Vagina (tissue), 2 donors: ENCODE results near the gene ZNF280D. TPM values are rescaled to one million over a fixed set of nuclear protein-coding genes. Genes with fewer than 3 reads are reported as not detected.

Experiments used
- DNase-seq, 2 donors: peaks; one replicate each; pipeline ENCODE4 v3.0.0-alpha.2; 2017; ENCODE audit errors: extremely low spot score in 2 of 2
- H3K27ac ChIP-seq: fragments of 200-600 bp; sonication (generic); one replicate; pipeline ENCODE4 v1.5.1; 2019
- H3K27me3 ChIP-seq: fragments of 200-600 bp; sonication (generic); one replicate; pipeline ENCODE4 v1.5.1; 2019
- H3K36me3 ChIP-seq, 2 donors: fragments of 200-600 bp; sonication (generic); one replicate each; pipeline ENCODE4 v1.5.1; 2017 to 2019
- H3K4me1 ChIP-seq: fragments of 200-600 bp; sonication (generic); one replicate; pipeline ENCODE4 v1.5.1; 2019
- H3K4me3 ChIP-seq, 2 donors: fragments of 200-600 bp; sonication (generic); 1 replicate in 1 of 2; 2 replicates in 1 of 2; pipeline ENCODE4 v1.5.1; 2016 to 2019
- H3K9me3 ChIP-seq: fragments of 200-600 bp; sonication (generic); one replicate; pipeline ENCODE4 v1.5.1; 2019
- POLR2A ChIP-seq, 2 donors: fragments of 450-650 bp; IDR thresholded peaks; one replicate each; pipeline ENCODE4 v1.6.1; 2017; ENCODE audit warnings: antibody characterized with exemption in 2 of 2, mild to moderate bottlenecking in 2 of 2, moderate library complexity in 2 of 2
- POLR2AphosphoS5 ChIP-seq, 2 donors: sonication (generic); formaldehyde crosslinking; IDR thresholded peaks; one replicate each; pipeline ENCODE4 v1.9.0; 2017; ENCODE audit warnings: antibody characterized with exemption in 2 of 2, mild to moderate bottlenecking in 2 of 2, low read depth in 1 of 2; ENCODE audit not compliant: insufficient read depth in 1 of 2
- intact Hi-C: fragments of 100-400 bp; cut with DNase I; formaldehyde crosslinking; loops from one replicate; pipeline ENCODE4 v1.15.1; 2023
- total RNA-seq: library from RNA; depleted of rRNA; stranded (reverse); fragments of >200 nt; gene quantifications from one replicate; pipeline ENCODE4 v1.2.3, GENCODE V29; 2016
- TF ChIP-seq, protein P1 (sequence below), 3 experiments: fragments of 450-650 bp in 2 of 3; fragments of 200-600 bp in 1 of 3; sonication (generic) in 1 of 3; IDR thresholded peaks; one replicate each; pipeline ENCODE4 v1.5.1; 2017 to 2019; ENCODE audit warnings: antibody characterized with exemption in 3 of 3, mild to moderate bottlenecking in 2 of 3, moderate library complexity in 2 of 3

The ZNF280D gene
- total RNA-seq, 1 donor from 2014 or later: 57.9 TPM

DNA sequence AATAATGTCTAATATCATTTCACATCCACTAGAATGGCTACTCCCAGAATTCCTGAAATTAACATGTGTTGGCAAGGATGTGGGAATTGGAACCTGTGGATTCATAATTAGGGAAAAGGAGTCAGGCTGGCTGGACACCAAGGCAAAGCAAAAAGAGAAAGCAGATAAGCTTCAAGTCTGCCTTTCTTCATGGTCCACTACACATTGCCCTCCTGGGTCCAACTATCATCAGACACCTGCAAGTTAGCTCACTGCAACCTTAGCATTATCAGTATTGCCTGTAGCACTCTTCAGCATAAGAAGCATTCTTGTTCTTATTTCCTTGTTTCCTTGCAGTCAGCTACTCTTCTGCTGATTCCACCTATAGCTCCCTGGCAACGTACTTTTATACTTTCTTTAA lies 124.3 kb downstream of the ZNF280D start:
- no peaks in the 10 kb centered on the region for H3K9me3 ChIP-seq
- H3K36me3 ChIP-seq: no peaks in the 10 kb centered on the region
- no peaks in the 10 kb centered on the region for H3K27me3 ChIP-seq
- H3K4me3 ChIP-seq: no peak overlapping the region
- TF ChIP-seq POLR2AphosphoS5 (IDR thresholded peaks at IDR 0.05; ENCODE audit: insufficient read depth in 1 of 2, low read depth in 1 of 2): no peak
- TF ChIP-seq, protein P1, sequence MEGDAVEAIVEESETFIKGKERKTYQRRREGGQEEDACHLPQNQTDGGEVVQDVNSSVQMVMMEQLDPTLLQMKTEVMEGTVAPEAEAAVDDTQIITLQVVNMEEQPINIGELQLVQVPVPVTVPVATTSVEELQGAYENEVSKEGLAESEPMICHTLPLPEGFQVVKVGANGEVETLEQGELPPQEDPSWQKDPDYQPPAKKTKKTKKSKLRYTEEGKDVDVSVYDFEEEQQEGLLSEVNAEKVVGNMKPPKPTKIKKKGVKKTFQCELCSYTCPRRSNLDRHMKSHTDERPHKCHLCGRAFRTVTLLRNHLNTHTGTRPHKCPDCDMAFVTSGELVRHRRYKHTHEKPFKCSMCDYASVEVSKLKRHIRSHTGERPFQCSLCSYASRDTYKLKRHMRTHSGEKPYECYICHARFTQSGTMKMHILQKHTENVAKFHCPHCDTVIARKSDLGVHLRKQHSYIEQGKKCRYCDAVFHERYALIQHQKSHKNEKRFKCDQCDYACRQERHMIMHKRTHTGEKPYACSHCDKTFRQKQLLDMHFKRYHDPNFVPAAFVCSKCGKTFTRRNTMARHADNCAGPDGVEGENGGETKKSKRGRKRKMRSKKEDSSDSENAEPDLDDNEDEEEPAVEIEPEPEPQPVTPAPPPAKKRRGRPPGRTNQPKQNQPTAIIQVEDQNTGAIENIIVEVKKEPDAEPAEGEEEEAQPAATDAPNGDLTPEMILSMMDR (IDR thresholded peaks at IDR 0.05): no peak
- no peak for TF ChIP-seq POLR2A (IDR thresholded peaks at IDR 0.05)
- H3K27ac ChIP-seq: no peak overlapping the region
- H3K4me1 ChIP-seq: no peaks in the 10 kb centered on the region
- intact Hi-C loops: no loop called here
- no peak for DNase-seq

DNA sequence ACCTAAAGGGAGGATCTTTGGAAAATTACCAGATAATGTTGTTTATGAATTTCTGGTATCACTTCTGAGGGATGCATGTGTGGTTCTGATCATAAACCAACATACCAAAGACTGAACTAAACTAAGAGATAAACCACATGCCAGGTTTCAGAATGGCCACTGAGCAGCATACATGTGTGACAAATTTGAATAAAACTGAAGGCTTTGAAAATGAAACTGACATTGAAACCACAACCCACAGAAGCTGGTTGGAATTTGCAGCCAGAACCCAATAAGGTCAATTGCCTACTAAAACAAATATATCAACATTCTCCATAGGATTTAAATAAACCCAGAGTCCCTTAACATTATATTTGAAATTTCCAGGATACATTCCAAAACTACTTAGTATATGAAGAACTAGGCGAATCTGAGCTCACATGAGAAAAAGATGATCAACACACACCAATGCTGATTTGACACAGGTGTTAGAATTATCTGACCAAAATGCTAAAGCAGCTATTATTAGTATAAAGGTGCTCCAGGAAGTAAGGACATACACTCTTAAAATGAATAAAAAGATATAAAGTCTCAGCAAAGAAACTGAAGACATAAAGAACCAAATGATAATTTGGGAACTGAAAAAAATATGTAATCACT lies 125.0 kb downstream of the ZNF280D start:
- Histone ChIP-seq H3K27ac (no peak overlapping the region), H3K27me3 (no peaks in the 10 kb centered on the region), H3K36me3 (no peaks in the 10 kb centered on the region), H3K9me3 (no peaks in the 10 kb centered on the region), H3K4me1 (no peaks in the 10 kb centered on the region), H3K4me3 (no peak overlapping the region)
- DNase-seq: no peak
- TF ChIP-seq POLR2A (IDR thresholded peaks at IDR 0.05) (no peak), POLR2AphosphoS5 (IDR thresholded peaks at IDR 0.05; ENCODE audit: insufficient read depth in 1 of 2, low read depth in 1 of 2) (no peak)
- TF ChIP-seq, protein P1 (IDR thresholded peaks at IDR 0.05): no peak
- intact Hi-C loops: no loop called here

DNA sequence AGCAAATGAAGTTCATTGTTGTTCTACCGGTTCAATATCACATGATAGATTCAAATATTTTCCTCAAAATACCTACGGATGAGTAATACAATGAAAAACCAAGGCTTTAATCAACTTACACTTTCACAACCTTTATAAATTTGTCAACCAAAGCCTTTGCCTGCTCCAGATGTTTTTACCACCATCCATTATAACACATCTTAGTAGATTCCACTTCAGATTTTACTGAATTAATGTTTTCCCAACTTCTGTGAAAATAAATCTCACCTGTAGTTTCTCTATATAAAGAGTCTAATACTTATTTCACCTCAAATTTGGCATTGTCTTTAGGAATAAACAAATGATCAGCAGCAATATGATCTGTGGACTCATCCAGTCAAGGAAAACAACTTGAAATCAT lies 131.1 kb downstream of the ZNF280D start:
- no peaks in the 10 kb centered on the region for H3K27me3 ChIP-seq
- H3K4me1 ChIP-seq: no peaks in the 10 kb centered on the region
- DNase-seq: no peak
- H3K36me3 ChIP-seq: no peaks in the 10 kb centered on the region
- no peak overlapping the region for H3K27ac ChIP-seq
- intact Hi-C loops: no loop called here
- TF ChIP-seq, protein P1 (IDR thresholded peaks at IDR 0.05): no peak
- TF ChIP-seq POLR2A (IDR thresholded peaks at IDR 0.05) (no peak), POLR2AphosphoS5 (IDR thresholded peaks at IDR 0.05; ENCODE audit: insufficient read depth in 1 of 2, low read depth in 1 of 2) (no peak)
- H3K4me3 ChIP-seq: no peak overlapping the region
- H3K9me3 ChIP-seq: peaks cover 9% of the 10 kb centered on the region

DNA sequence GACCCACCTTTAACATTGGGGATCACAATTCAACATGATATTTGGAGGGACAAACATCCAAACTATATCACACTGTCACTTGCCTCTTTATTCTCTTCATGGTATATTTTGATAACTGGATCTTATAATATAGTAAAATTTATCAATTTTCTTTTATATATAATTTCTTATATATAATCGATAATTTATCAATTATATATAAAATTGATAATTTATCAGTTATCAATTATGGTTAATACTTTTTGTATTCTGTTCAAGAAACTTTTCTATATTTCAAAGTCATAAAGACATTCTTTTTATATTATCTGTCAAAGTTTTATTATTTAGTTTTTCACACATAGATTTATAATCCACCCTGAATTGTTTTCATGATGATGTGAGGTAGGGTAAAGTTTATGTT lies 132.9 kb downstream of the ZNF280D start:
- no peak overlapping the region for H3K27ac ChIP-seq
- no peak overlapping the region for H3K4me3 ChIP-seq
- no peaks in the 10 kb centered on the region for H3K36me3 ChIP-seq
- no peaks in the 10 kb centered on the region for H3K27me3 ChIP-seq
- intact Hi-C loops: no loop called here
- H3K4me1 ChIP-seq: no peaks in the 10 kb centered on the region
- TF ChIP-seq, protein P1 (IDR thresholded peaks at IDR 0.05): no peak
- TF ChIP-seq POLR2A (IDR thresholded peaks at IDR 0.05): no peak
- DNase-seq: no peak
- peaks cover 9% of the 10 kb centered on the region for H3K9me3 ChIP-seq

DNA sequence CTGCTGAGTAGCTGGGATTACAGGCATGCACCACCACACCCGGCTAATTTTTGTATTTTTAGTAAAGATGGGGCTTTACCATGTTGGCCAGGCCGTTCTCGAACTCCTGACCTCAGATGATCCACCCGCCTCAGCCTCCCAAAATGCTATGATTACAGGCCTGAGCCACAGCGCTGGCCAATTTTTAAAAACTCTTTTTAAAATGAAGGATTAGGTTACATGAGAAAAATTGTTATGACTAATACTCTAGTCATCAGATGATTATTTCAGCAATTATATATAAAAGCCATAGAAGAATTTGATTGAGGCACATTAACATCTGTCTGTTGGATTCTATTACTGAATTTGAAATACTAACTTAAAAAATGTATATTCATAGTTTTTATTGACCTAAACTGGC lies 134.3 kb downstream of the ZNF280D start:
- Histone ChIP-seq H3K4me3 (no peak overlapping the region), H3K27ac (no peak overlapping the region), H3K36me3 (no peaks in the 10 kb centered on the region), H3K4me1 (no peaks in the 10 kb centered on the region), H3K9me3 (peaks cover 9% of the 10 kb centered on the region), H3K27me3 (no peaks in the 10 kb centered on the region)
- DNase-seq: no peak
- TF ChIP-seq POLR2A (IDR thresholded peaks at IDR 0.05) (no peak), POLR2AphosphoS5 (IDR thresholded peaks at IDR 0.05; ENCODE audit: insufficient read depth in 1 of 2, low read depth in 1 of 2) (no peak)
- TF ChIP-seq, protein P1 (IDR thresholded peaks at IDR 0.05): no peak
- intact Hi-C loops: no loop called here
